HG03064 (cell line): ENCODE results near the gene MAP7.

Experiments
- ATAC-seq: cut with Tn5 transposase; IDR thresholded peaks from one replicate; pipeline ENCODE4 v1.9.1; 2021; ENCODE audit warnings: low read depth; ENCODE audit not compliant: unreplicated experiment

The MAP7 gene

GRCh38 chr6:136566007-136566487 lies 15.8 kb upstream of the MAP7 start:
- no peak for ATAC-seq

GRCh38 chr6:136564180-136564579 lies 14.0 kb upstream of the MAP7 start:
- no peak for ATAC-seq

GRCh38 chr6:136563386-136564152 lies 13.3 kb upstream of the MAP7 start:
- ATAC-seq, result no peak

GRCh38 chr6:136562211-136562610 lies 12.0 kb upstream of the MAP7 start:
- no peak for ATAC-seq

GRCh38 chr6:136553166-136553787 lies 3.1 kb upstream of the MAP7 start:
- no peak for ATAC-seq

- ATAC-seq, result no peak
These were observed 1.8 kb upstream of the MAP7 start for GRCh38 chr6:136552054-136552453.

- ATAC-seq, result no peak
These were observed 881 bp upstream of the MAP7 start for GRCh38 chr6:136551103-136551502.

- ATAC-seq, result peak; percentile 51
These were observed 235 bp downstream of the MAP7 start for GRCh38 chr6:136550045-136550329.

- ATAC-seq, result no peak
These were observed 750 bp downstream of the MAP7 start for GRCh38 chr6:136549300-136550044.

GRCh38 chr6:136548582-136549299 lies 1.5 kb downstream of the MAP7 start:
- ATAC-seq, result no peak

GRCh38 chr6:136547871-136548270 lies 2.4 kb downstream of the MAP7 start:
- ATAC-seq, result no peak

- no peak for ATAC-seq
These were observed 2.9 kb downstream of the MAP7 start for GRCh38 chr6:136547336-136547735.

- ATAC-seq, result no peak
These were observed 3.9 kb downstream of the MAP7 start for GRCh38 chr6:136546331-136546730.

GRCh38 chr6:136544326-136544725 lies 5.9 kb downstream of the MAP7 start:
- ATAC-seq, result no peak

GRCh38 chr6:136541395-136541794 lies 8.8 kb downstream of the MAP7 start:
- ATAC-seq, result no peak

GRCh38 chr6:136539967-136540652 lies 10.1 kb downstream of the MAP7 start:
- no peak for ATAC-seq

- no peak for ATAC-seq
These were observed 11.4 kb downstream of the MAP7 start for GRCh38 chr6:136538836-136539235.

GRCh38 chr6:136535880-136536650 lies 14.2 kb downstream of the MAP7 start:
- ATAC-seq, result no peak

- no peak for ATAC-seq
These were observed 15.0 kb downstream of the MAP7 start for GRCh38 chr6:136535017-136535765.
